Astrocyte (in vitro differentiated cells and primary cell): ENCODE results near the gene LRMDA. TPM values are rescaled to one million over a fixed set of nuclear protein-coding genes. Genes with fewer than 3 reads are reported as not detected.

Experiments
- DNase-seq: peaks from one replicate; pipeline ENCODE4 v3.0.0-alpha.2; 2010; ENCODE audit warnings: low read depth
- FAIRE-seq: peaks from 2 replicates; lab custom pipeline; 2011; peaks lifted over from hg19 to GRCh38; lab: Jason Lieb, UNC
- H2AFZ ChIP-seq: 2 replicates; pipeline ENCODE4 v1.6.0; 2012; ENCODE audit warnings: low read depth, low read length, inconsistent platforms
- H3K27ac ChIP-seq: 2 replicates; pipeline ENCODE4 v1.5.1; 2011; ENCODE audit warnings: low read depth, low read length, inconsistent platforms
- H3K27me3 ChIP-seq: 2 replicates; pipeline ENCODE4 v1.6.0; 2011; ENCODE audit warnings: low read length, inconsistent platforms; ENCODE audit not compliant: insufficient read depth
- H3K36me3 ChIP-seq: 2 replicates; pipeline ENCODE4 v1.5.1; 2011; ENCODE audit warnings: low read length, inconsistent platforms; ENCODE audit not compliant: insufficient read depth
- H3K4me1 ChIP-seq: 2 replicates; pipeline ENCODE4 v1.5.1; 2011; ENCODE audit warnings: low read length, inconsistent platforms; ENCODE audit not compliant: insufficient read depth
- H3K4me2 ChIP-seq: 2 replicates; pipeline ENCODE4 v1.6.0; 2012; ENCODE audit warnings: low read length, inconsistent platforms
- H3K4me3 ChIP-seq: 2 replicates; pipeline ENCODE4 v1.5.1; 2011; ENCODE audit warnings: low read depth, mild to moderate bottlenecking, low read length, inconsistent platforms; ENCODE audit not compliant: insufficient read depth
- H3K79me2 ChIP-seq: 2 replicates; pipeline ENCODE4 v1.6.0; 2012; ENCODE audit warnings: mild to moderate bottlenecking, low read length, inconsistent platforms; ENCODE audit not compliant: insufficient read depth
- H3K9ac ChIP-seq: 2 replicates; pipeline ENCODE4 v1.6.0; 2012; ENCODE audit warnings: mild to moderate bottlenecking, low read length, inconsistent platforms
- H3K9me3 ChIP-seq: 2 replicates; pipeline ENCODE4 v1.5.1; 2012; ENCODE audit warnings: low read depth, mild to moderate bottlenecking, low read length, inconsistent platforms; ENCODE audit not compliant: insufficient read depth
- H4K20me1 ChIP-seq: 2 replicates; pipeline ENCODE4 v1.6.0; 2012; ENCODE audit warnings: low read length, inconsistent platforms; ENCODE audit not compliant: insufficient read depth
- H3K27ac Mint-ChIP-seq: one replicate; pipeline ENCODE4 v1.8.0; 2021; ENCODE audit warnings: mild to moderate bottlenecking, mixed read lengths; ENCODE audit not compliant: unreplicated experiment
- H3K27me3 Mint-ChIP-seq: one replicate; pipeline ENCODE4 v1.8.0; 2021; ENCODE audit warnings: low read depth, mixed read lengths; ENCODE audit not compliant: unreplicated experiment
- H3K36me3 Mint-ChIP-seq: one replicate; pipeline ENCODE4 v1.8.0; 2021; ENCODE audit warnings: low read depth, mixed read lengths; ENCODE audit not compliant: unreplicated experiment
- H3K4me1 Mint-ChIP-seq: one replicate; pipeline ENCODE4 v1.8.0; 2021; ENCODE audit warnings: low read depth, mixed read lengths; ENCODE audit not compliant: unreplicated experiment
- H3K4me3 Mint-ChIP-seq: one replicate; pipeline ENCODE4 v1.8.0; 2021; ENCODE audit warnings: mild to moderate bottlenecking, moderate library complexity, mixed read lengths; ENCODE audit not compliant: unreplicated experiment
- H3K9me3 Mint-ChIP-seq: one replicate; pipeline ENCODE4 v1.8.0; 2021; ENCODE audit warnings: mild to moderate bottlenecking, mixed read lengths; ENCODE audit not compliant: unreplicated experiment
- EZH2 ChIP-seq: IDR thresholded peaks from 2 replicates; pipeline ENCODE4 v1.6.1; 2012; ENCODE audit warnings: mild to moderate bottlenecking, low read length, inconsistent platforms; ENCODE audit not compliant: insufficient read depth
- total RNA-seq: library from RNA; stranded (reverse); gene quantifications from 2 replicates; pipeline ENCODE4 v1.2.1, GENCODE V29; 2021
- TF ChIP-seq, protein P1 (sequence below): IDR thresholded peaks from 2 replicates; pipeline ENCODE4 v1.5.1; 2011; ENCODE audit warnings: low read depth, mild to moderate bottlenecking, inconsistent platforms, low read length, moderate library complexity; ENCODE audit not compliant: insufficient read depth

The LRMDA gene
- total RNA-seq, 1 donor from 2014 or later = 2.7 TPM

GRCh38 chr10:75857269-75857846 lies 425.9 kb downstream of the LRMDA start:
- Histone ChIP-seq H3K27ac (no peak overlapping the region), H4K20me1 (no peaks in the 10 kb centered on the region), H3K4me1 (no peaks in the 10 kb centered on the region), H3K4me3 (no peak overlapping the region), H3K36me3 (no peaks in the 10 kb centered on the region), H3K4me2 (no peak overlapping the region), H3K27me3 (no peaks in the 10 kb centered on the region), H3K9me3 (no peaks in the 10 kb centered on the region), H3K9ac (no peak overlapping the region), H2AFZ (no peak overlapping the region), H3K79me2 (no peaks in the 10 kb centered on the region)
- Mint-ChIP-seq H3K27ac (no peak overlapping the region), H3K9me3 (peaks cover 5% of the 10 kb centered on the region), H3K27me3 (peaks cover 10% of the 10 kb centered on the region), H3K4me1 (no peaks in the 10 kb centered on the region), H3K4me3 (no peak overlapping the region), H3K36me3 (no peaks in the 10 kb centered on the region)
- no peak for TF ChIP-seq EZH2
- TF ChIP-seq, protein P1, sequence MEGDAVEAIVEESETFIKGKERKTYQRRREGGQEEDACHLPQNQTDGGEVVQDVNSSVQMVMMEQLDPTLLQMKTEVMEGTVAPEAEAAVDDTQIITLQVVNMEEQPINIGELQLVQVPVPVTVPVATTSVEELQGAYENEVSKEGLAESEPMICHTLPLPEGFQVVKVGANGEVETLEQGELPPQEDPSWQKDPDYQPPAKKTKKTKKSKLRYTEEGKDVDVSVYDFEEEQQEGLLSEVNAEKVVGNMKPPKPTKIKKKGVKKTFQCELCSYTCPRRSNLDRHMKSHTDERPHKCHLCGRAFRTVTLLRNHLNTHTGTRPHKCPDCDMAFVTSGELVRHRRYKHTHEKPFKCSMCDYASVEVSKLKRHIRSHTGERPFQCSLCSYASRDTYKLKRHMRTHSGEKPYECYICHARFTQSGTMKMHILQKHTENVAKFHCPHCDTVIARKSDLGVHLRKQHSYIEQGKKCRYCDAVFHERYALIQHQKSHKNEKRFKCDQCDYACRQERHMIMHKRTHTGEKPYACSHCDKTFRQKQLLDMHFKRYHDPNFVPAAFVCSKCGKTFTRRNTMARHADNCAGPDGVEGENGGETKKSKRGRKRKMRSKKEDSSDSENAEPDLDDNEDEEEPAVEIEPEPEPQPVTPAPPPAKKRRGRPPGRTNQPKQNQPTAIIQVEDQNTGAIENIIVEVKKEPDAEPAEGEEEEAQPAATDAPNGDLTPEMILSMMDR = no peak
- DNase-seq (no peak), FAIRE-seq (no peak)

DNA sequence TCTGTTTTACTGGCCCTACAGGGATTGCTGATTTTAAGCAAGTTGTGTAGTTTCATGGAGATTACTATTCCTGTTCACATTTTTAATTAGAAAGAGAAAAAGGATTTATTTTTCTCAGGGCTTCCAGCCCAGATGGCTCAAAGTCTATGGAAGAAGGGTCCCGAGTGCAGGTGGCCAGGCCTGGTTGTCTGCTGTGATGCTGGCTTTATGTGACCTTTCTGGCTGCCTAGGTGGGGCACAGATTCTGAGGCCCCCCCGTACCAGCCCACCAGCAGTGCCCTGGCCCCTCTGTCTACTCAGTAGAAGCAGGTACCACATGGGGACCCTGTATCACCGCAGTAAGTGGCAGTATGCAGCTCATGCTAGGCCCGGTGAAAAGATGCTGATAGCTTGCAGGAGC lies 426.5 kb downstream of the LRMDA start:
- no peaks in the 10 kb centered on the region for H3K36me3 ChIP-seq
- H3K79me2 ChIP-seq = no peaks in the 10 kb centered on the region
- Mint-ChIP-seq H3K4me3 (no peak overlapping the region), H3K36me3 (no peaks in the 10 kb centered on the region), H3K27me3 (peaks cover 10% of the 10 kb centered on the region), H3K27ac (no peak overlapping the region), H3K9me3 (peaks cover 5% of the 10 kb centered on the region), H3K4me1 (no peaks in the 10 kb centered on the region)
- no peak overlapping the region for H3K4me3 ChIP-seq
- no peak overlapping the region for H3K27ac ChIP-seq
- H2AFZ ChIP-seq = no peak overlapping the region
- H3K27me3 ChIP-seq = no peaks in the 10 kb centered on the region
- DNase-seq (no peak), FAIRE-seq (no peak)
- no peak overlapping the region for H3K9ac ChIP-seq
- H3K9me3 ChIP-seq = no peaks in the 10 kb centered on the region
- no peaks in the 10 kb centered on the region for H3K4me1 ChIP-seq
- no peak for TF ChIP-seq EZH2
- TF ChIP-seq, protein P1 = no peak
- no peak overlapping the region for H3K4me2 ChIP-seq
- no peaks in the 10 kb centered on the region for H4K20me1 ChIP-seq

- Histone ChIP-seq H3K9ac (no peak overlapping the region), H3K4me3 (no peak overlapping the region), H3K79me2 (no peaks in the 10 kb centered on the region), H3K9me3 (no peaks in the 10 kb centered on the region), H3K27me3 (no peaks in the 10 kb centered on the region), H3K36me3 (no peaks in the 10 kb centered on the region), H3K4me1 (no peaks in the 10 kb centered on the region), H3K27ac (no peak overlapping the region), H4K20me1 (no peaks in the 10 kb centered on the region), H3K4me2 (no peak overlapping the region), H2AFZ (no peak overlapping the region)
- DNase-seq = no peak
- no peak overlapping the region for H3K27ac Mint-ChIP-seq
- no peak for TF ChIP-seq EZH2
- TF ChIP-seq, protein P1 = no peak
- H3K4me1 Mint-ChIP-seq = no peaks in the 10 kb centered on the region
- FAIRE-seq = no peak
- H3K4me3 Mint-ChIP-seq = no peak overlapping the region
- peaks cover 10% of the 10 kb centered on the region for H3K27me3 Mint-ChIP-seq
- H3K9me3 Mint-ChIP-seq = peaks cover 5% of the 10 kb centered on the region
- H3K36me3 Mint-ChIP-seq = no peaks in the 10 kb centered on the region
These were observed 426.9 kb downstream of the LRMDA start for GRCh38 chr10:75858339-75858738.
